ENCODE results near the gene PODN.

The PODN gene

GRCh38 chr1:53091841-53092645 is 30.0 kb downstream of the PODN start:
- DNase-seq, result no peak

DNA sequence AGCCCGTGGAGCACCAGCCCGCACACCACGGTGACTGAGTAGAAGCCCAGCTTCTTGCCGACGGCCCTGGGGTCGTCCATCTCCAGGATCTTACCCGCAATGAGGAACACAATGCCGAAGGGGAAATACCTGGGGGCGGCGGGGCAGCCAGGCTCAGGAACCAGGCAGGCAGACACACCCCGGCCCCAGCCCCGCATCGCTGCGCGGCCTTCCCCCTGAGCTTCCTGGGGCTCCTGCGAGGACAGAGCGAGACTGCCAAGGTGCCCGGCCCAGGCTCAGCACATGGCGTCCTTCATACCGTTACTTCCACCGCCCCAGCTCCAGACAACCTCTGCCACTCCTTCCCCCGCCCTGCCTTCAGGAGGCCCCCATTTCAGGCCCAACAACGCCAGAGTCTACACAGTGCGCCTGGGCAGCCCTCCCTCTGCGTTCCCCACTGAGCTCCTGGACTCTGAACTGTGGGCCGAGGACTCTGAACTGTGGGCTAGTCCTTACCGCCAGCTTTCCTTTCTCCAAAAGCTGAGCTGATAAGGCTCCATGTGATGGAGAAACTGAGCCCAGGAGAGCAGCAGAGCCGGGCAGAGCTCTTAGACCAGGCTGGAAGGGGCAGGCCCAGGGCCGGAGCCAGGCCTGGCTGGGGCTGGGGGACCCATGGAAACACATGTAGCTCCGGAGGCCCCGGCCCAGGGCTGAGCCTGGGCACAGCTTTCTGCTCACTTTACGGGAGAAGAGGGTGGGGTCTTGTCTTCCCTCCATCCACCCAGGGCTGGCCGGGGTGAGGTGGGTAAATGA is 30.8 kb downstream of the PODN start:
- no peak for DNase-seq

DNA sequence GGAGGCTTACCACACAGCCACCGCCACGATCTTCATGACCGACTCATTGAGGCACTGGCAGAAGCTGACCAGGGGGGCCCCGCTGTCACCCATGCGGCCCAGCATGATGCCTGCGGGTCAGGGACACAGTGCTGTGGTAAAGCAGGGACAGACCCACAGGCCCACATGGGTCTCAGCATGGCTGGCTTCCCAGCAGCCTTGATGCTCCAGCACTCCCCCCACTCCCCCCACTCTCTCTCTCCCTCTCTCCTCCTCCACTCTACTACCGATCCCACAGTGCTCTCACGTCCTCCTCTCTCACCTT is 31.4 kb downstream of the PODN start:
- DNase-seq, result no peak

GRCh38 chr1:53093778-53094532 is 31.9 kb downstream of the PODN start:
- no peak for DNase-seq

- no peak for DNase-seq
These were observed 32.5 kb downstream of the PODN start for GRCh38 chr1:53094533-53094919.

GRCh38 chr1:53104289-53104913 is 42.4 kb downstream of the PODN start:
- DNase-seq, result no peak

DNA sequence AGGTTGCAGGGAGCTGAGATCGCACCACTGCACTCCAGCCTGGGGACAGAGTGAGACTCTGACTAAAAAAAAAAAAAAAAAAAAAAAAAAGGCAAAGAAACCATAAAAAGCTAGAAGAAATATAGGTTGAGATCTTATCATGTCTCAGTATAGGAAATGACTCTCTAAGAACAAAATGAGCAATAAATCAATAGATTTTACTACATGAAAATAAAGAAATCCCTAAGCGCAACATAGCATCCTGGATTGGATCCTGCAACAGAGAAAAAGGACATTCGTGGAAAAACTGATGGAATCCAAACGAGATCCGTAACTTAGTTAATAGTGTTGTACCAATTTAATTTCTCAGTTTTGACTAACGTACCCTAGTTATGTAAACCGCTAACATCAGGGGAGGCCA is 45.1 kb downstream of the PODN start:
- no peak for DNase-seq

- DNase-seq, result no peak
These were observed 45.7 kb downstream of the PODN start for GRCh38 chr1:53107570-53108322.

DNA sequence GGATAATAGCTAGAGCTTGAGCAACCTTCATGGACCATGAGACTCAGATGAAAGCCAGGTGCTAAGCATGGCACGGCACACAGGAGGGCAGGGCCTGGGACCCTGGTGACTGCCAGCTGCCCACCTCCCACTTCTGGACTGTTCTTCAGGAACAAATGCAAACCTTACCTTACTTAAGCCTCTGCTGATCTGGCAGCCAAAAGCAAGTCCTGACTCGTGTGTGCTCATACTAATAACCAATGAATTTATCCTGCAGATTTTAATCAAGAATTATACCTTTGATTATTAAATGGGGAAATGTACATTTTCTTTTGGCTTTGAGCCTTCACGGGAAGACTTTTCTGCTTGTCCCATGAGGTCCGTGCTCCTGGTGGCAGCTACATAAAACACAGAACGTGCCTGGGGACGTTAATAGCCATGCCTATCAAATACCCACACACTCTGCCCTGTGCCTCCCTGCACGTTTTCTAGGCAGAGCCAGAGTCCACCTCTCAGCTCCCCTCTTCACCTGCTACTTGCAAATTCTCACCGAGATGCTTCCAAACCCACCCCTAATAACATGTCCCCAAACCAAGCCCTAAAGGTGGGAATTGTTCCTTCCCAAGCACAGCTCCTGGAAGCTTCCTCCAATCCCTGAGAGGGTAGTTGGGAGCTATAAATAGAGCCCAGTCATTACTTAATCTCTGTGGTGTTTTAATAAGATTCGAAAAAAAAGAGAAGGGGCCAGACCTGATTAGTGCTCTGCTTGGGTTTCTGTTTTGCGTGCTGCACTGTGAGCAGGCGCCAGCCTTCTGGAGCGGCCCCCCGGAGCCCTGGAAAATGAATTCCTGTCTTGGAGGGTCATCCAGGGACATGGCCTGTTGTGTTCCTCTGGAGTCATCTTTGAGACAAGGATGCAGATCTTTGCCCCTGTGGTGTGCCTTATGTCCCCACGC is 46.9 kb downstream of the PODN start:
- no peak for DNase-seq

- no peak for DNase-seq
These were observed 48.5 kb downstream of the PODN start for GRCh38 chr1:53110370-53111072.

- no peak for DNase-seq
These were observed 49.1 kb downstream of the PODN start for GRCh38 chr1:53111073-53111556.

DNA sequence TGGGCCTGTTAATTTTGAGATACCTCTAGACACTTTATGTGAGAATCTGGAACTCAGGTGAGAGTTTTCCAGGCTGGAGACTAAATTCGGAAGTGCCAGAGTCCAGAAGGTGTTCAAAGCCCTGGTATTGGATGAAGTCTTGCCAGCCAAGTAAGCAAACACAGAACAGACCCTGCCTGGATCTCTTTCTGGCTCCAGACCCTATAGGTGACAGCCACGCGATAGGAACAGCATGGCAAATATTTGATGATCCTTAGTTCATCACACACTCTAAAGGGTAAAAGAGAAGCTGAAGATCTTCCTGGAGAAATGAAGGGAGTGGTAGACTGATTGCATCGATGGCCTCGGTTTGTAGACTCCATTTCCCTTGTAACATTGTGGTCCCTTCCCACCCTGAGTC is 49.7 kb downstream of the PODN start:
- DNase-seq, result no peak

DNA sequence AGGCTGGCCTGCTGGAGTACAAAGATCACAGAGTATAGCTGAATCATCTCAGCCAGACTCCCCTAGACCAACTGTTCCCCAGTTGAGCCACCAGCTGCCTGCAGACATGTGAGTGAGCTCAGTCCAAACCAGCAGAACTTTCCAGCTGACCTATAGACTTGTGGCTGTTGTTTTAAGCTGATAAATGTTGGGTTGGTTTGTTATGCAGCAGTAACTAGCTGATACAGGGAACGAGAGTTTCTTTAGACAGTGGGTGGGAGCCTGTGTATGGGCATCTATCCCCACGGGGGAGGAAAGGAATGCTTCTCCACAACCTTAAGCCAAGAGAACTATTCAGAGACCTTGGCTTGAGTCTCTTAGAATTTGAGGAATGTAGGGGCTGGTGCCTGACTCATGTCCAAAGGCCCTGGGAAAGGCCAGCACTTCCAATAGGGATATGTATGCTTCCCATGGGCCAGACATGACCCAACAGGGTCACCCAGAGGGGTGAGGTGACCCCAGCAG is 50.3 kb downstream of the PODN start:
- no peak for DNase-seq

DNA sequence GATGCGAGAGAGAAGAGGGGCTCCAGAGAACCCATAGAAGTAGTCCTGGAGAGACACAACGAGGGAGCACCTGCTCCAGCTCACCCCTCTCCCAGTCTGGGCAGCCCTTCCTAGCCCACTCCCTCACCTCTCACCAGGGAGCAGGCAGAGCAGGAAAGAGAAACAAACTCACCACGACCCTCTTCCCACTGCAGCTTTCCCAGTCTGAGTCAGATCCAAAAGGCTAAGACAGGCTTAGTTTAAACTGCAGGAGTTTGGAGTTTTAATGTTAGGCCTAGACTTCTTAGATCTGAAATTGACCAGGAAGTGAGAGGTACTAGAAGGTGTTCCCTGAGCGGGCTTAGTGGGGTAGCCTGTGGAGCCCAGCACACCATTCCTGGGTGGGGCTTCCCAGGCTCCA is 50.8 kb downstream of the PODN start:
- DNase-seq, result no peak

- no peak for DNase-seq
These were observed 52.1 kb downstream of the PODN start for GRCh38 chr1:53114090-53114489.

DNA sequence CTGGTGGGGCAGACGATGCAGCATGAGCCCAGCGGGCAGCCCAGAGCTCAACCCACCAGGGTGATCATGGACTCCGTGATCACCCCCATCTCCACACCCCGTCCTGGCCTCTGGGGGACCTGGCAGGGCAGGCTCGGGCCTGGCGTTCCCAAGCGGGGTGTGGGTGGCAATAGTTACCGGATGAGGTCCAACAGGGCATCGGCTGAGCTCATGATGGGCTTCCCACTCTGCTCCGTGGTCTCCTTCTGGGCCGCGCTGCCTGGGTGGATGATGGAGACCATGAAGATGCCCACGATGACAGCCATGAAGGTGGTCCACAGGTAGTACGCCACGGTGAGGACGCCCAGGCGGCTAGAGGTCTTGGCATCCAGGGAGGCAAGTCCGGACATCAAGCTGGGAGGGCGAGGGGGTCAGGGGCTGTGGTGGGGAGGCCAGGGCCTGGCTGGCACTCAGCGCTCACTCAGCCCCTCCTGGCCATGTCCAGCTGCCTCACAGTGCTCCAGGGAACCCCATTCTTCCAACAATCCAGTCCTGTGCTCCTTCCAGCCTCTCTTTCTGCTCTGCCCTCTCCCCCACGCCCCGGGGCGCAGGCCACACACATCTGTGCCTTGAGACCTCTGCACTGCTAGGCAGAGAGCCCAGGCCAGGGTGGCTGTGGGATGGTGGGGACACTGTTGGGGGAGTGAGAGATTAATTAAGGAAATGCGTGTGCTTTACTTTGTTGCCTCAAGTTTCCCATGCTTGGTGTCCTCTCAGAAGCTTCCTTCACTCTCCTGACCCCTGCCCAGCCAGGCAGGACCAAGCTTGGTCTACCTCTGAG is 52.8 kb downstream of the PODN start:
- no peak for DNase-seq

DNA sequence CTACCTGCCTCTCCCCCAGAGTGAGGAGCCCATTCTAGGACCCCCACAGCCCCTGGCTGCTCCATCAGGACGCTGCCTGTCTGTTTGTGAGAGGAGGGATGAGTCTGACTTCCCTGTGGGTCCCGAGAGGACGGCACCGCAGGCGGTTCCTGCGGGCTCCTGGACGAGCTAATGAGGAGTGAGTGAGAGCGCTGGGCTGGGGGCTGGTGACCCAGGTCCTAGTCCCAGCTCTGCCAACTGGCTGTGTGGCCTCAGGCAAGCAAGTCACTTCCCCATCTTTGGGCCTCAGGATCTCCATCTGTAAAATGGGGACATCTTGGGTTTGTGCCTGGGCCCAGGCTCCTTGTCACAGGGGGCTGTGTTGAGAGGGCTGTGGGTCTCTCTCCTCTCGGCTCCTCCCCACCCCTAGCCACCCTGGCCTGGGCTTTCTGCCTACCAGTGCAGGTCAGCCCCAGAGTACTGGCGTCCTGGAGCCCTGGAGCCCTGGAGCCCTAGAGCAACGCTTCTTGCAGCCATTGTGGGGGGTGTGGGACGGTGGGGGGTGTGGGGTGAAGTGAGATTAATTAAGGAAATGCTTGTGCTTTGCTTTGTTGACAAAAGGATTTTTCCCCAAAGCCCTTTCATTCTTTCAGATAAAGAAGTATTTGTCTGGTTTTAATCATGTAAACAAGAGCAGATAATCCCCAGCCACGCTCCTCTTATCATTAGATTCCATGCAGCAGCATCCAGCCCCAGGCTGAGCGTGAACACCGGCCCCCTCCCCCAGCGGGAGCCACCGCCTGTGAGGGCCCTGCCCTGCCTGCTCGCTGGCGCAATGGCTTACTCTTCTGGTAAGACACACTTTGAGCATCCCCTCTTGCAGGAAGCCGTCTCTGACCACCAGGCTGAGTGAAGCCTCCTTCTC is 53.6 kb downstream of the PODN start:
- DNase-seq, result no peak

GRCh38 chr1:53116307-53116810 is 54.3 kb downstream of the PODN start:
- DNase-seq, result no peak

Data from activated CD4-positive, CD25-positive, alpha-beta regulatory T cell (primary cell).